GM04503 (cell line): ENCODE results near the gene GPR17.

Experiments
- DNase-seq: peaks from one replicate; pipeline ENCODE4 v3.0.0-alpha.2; 2012; ENCODE audit warnings: low read depth

GPR17 gene

DNA sequence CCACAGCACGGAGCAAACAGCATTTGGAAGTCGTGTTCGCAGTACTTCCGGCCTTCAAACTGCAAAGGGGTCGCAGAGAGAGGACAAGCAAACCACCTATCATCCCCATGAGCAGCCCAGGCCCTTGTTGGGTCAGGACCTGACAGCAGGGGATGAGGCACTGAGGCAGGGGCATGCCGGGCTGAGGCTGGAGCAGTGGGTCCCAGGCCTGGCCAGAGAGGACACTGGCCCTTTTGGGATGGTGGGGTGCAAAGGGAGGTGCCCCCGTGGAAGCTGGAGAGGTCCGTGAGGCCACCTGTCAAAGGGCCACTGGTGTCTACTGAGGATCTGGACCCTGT, 8.9 kb downstream of the GPR17 start:
- DNase-seq, result no peak

- no peak for DNase-seq
Observed at GRCh38 chr2:127655209-127656073, 9.5 kb downstream of the GPR17 start.

GRCh38 chr2:127656569-127657231, 10.7 kb downstream of the GPR17 start:
- no peak for DNase-seq

DNA sequence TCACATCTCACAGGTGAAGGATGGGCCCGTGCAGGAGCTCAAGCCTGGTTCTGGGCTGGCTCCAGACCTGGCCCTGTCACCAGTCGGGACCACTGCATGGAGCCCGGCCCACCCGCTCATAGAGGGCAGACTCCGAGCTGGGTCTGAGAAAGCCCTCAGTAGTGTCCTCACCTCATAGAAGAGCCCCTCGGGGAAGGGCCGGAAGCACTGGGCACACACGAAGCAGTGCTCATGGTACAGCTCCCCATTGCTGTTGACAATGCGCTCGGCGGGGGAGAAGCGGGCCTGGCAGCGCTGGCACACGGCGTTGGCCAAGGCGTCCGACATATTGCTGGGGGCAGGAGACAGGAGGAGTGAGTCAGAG, 11.3 kb downstream of the GPR17 start:
- no peak for DNase-seq

GRCh38 chr2:127658146-127658545, 12.2 kb downstream of the GPR17 start:
- DNase-seq, result no peak

DNA sequence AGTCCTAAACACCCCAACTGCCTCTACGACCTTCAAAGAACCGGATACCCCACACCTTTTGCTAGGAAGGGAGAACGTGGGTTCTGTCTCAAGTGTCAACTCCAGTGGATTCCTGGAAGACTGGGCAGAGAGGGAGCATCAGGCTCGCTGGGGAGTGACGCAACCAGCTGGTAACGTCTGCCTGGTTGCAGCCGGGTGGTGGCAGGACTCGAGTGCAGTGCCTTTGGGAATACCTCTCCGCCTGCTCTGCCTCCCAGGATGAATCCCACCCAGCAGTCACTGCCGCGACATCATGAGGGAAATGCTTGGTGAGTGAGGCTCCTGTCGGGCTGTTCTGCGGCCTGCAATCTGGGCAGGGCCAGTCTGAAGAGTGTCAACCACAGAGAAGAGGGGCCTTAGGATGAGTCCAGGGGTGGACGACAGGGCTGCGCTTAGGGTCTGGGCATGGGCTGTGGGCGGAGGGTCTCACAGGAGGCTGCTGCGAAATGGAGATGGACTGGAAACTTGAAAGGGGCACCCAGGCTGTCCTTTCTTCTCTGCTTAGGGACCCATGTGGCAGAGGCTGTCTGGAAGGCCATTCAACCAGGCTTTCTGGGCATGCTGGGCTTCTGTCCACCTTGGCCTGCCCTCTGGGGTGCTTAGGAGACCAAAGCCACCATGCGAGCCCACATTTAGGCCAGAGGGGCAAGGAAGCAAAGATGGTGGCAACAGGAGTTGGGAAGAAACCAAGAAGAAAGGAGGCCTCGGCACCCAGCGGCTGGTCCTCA, 12.9 kb downstream of the GPR17 start:
- DNase-seq, result no peak

GRCh38 chr2:127659408-127660290, 13.7 kb downstream of the GPR17 start:
- no peak for DNase-seq

- DNase-seq, result no peak
Observed at GRCh38 chr2:127660291-127660578, 14.3 kb downstream of the GPR17 start.

DNA sequence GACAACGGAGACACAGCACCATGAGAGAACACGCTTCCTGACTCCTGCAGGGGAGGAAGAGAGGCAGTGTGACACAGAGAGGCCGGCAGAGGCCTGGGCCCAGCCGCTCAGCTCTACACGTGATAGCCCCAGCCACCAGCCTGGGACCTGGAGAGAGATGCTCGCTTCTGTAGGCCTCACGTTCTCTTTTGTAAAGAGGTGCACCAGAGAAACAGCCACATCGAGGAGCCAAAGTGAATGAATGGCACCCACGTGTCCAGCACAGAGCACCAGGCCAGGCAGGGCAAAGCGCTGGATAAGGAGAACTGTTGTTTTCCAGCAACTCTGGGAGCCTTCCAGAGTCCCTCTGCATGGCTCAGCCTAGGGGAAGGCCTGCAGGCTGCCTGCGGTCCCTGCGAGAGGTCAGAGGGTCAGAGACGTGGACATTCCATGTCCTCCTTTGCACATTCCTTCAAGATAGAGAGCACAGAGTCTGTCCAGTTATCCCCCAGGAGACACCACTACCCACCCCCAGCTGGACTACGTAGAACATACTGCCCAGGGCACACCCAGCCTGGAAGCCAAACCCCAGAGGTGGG, 15.2 kb downstream of the GPR17 start:
- no peak for DNase-seq

GRCh38 chr2:127661949-127662510, 16.1 kb downstream of the GPR17 start:
- DNase-seq, result no peak

- DNase-seq, result no peak
Observed at GRCh38 chr2:127662937-127663565, 17.1 kb downstream of the GPR17 start.

GRCh38 chr2:127663566-127664064, 17.7 kb downstream of the GPR17 start:
- no peak for DNase-seq

DNA sequence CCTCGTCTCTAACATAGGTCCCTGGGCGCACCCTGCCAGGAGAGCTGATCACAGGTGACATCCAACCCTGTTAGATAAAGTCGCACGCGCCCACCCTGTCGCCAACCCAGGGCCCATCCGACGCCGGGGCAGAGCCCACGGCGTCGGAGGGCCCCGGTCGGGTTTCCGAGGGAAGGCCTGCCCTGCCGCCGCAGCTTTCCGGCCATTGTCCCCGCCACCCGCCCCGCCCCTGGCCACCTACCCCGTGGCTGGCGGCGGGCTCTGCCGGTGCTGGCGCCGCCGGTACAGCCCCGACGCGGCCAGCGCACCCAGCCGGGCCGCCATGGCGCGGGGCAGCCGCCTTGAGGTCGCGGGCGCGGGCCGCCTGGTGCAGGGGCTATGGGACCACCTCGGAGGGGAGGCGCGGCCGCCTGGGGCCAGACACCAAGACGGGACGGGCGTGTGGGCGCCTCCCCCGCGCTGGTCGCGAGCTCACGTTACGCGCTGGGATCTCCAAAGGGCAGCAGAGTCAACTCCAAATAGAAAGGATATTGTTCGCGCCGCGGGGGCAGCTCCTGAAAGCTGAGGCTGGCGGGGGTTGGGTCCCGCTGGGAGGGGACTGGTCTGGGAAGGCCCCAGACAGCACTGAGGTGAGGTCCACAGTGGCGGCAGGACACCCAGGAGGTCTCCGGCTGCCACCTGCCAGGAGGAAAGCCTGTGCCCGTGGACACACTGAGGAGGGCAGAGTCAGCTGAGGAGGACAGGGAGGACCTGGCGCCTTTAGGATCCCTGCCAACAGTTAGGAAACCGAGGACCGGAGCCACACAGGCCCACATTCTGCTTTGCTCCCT, 18.3 kb downstream of the GPR17 start:
- DNase-seq, result no peak

DNA sequence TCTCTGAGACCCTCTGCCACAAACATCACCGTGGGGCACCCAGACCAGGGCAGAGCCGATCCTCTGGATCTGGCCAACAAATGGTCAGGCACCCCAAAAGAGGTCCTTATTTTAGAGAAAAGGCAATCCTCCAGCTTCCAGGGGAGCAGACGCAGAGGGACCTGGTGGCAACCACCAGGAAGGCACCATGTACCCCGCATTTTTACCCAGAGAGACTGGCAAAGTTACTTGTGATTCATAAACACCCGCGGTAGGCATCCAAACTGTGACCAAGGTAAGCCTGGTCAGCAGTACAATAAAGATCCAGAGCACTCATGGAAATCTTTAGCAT, 18.9 kb downstream of the GPR17 start:
- no peak for DNase-seq

DNA sequence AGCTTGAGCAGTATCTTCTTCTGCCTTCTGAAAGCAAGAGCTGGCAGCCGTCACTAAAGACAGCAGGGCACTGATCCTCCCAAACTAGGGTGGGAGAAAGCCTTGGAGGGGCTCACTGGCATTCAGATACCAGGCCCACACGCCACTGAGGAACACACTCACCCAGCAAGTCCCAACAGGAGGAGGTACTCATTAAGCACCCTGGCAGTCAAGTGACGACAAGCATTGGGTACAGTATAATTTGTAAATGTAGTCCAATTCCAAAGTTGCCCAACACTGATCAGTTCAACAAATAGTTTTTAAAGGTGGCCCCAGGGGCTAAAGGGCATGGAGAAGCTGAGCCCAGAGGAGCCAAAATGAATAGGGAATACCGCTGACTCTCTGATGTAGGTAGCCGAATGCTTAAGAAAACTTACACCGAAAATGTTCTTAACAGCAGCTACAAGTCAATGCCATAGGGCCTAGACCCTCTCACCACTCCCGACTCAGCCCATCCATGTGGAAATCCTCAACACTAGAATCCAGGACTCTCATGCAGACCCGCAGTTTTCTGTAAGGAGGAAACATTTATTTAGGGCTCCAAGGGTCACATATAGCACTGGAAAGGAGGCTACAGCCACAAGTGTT, 19.4 kb downstream of the GPR17 start:
- no peak for DNase-seq

- DNase-seq, result no peak
Observed at GRCh38 chr2:127669056-127669455, 23.1 kb downstream of the GPR17 start.

- DNase-seq, result no peak
Observed at GRCh38 chr2:127670055-127670956, 24.4 kb downstream of the GPR17 start.

DNA sequence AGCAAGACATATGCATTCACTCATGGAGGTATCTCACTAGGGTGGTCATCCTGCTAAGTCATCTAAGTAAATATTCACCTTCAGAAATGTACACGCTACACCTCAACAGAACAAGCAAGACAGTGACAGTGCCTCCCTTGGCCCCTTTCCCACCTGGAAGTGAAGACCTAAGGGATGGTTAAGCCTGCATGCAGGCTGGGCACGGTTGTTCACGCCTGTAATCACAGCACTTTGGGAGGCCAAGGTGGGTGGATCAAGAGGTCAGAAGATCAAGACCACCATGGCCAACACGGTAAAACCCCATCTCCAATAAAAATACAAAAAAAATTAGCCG, 25.0 kb downstream of the GPR17 start:
- no peak for DNase-seq
